22Rv1 (cell line): ENCODE data around the gene RC3H1.

ENCODE experiments used
- CTCF ChIP-seq: fragments of 450-650 bp; IDR thresholded peaks from 2 replicates; pipeline ENCODE4 v1.5.1; 2017; ENCODE audit warnings: mild to moderate bottlenecking
- ZFX ChIP-seq: fragments of 450-650 bp; IDR thresholded peaks from 2 replicates; pipeline ENCODE4 v1.6.1; 2017; ENCODE audit warnings: antibody characterized with exemption, borderline replicate concordance

- TF ChIP-seq CTCF: no peak
- TF ChIP-seq ZFX: no peak
Measured at GRCh38 chr1:173900992-173901391, 121.2 kb downstream of the RC3H1 start.
